Mucosa of descending colon (tissue), 3 donors: ENCODE results near the gene ASIC1. TPM values are rescaled to one million over a fixed set of nuclear protein-coding genes. Genes with fewer than 3 reads are reported as not detected.

Experiments used
- ATAC-seq: fragments of 200-7000 bp; cut with Tn5 transposase; one replicate; pipeline ENCODE4 v1.9.1; 2020; ENCODE audit warnings: mild to moderate bottlenecking, moderate library complexity
- DNase-seq, 3 donors: peaks; one replicate each; pipeline ENCODE4 v3.0.0-alpha.2; 2020
- H3K36me3 ChIP-seq: fragments of 200-600 bp; one replicate; pipeline ENCODE4 v1.8.0; 2021; ENCODE audit warnings: low read depth, mild to moderate bottlenecking
- H3K4me1 ChIP-seq: fragments of 200-600 bp; one replicate; pipeline ENCODE4 v1.8.0; 2021; ENCODE audit warnings: low read depth, mild to moderate bottlenecking
- H3K4me3 ChIP-seq: fragments of 200-600 bp; one replicate; pipeline ENCODE4 v1.8.0; 2021; ENCODE audit warnings: mild to moderate bottlenecking
- H3K9me3 ChIP-seq: fragments of 200-600 bp; one replicate; pipeline ENCODE4 v1.8.0; 2021; ENCODE audit warnings: mild to moderate bottlenecking
- CTCF ChIP-seq: fragments of 200-600 bp; IDR thresholded peaks from one replicate; pipeline ENCODE4 v1.8.0; 2022; ENCODE audit warnings: antibody characterized with exemption, mild to moderate bottlenecking
- intact Hi-C, 2 donors: fragments of 100-400 bp; cut with DNase I in 1 of 2; cut with micrococcal nuclease in 1 of 2; formaldehyde crosslinking; loops; one replicate each; pipeline versions ENCODE4 v1.11.0 to v1.11.1; 2022; cut with DNase I, micrococcal nuclease
- total RNA-seq, 3 donors: library from RNA; stranded (reverse); fragmentation: NEBNext Ultra II Directional in 2 of 3; extraction: Animal tissue kit (Norgen Biotek cat#: 25700) in 2 of 3; gene quantifications; one replicate each; pipeline versions ENCODE4 v1.2.1 to v1.2.4, GENCODE V29; 2021 to 2023
- donor health status: DM: no; HTN: no; CAD: no; lungs with moderate emphysema.
- donor health status: DM: no; HTN: no; CAD: no.
- donor health status: DM: no; HTN: yes; CAD: no.

ASIC1 gene
- total RNA-seq, 3 donors from 2014 or later = 0.35 to 9.9 (median 1.7) TPM

DNA sequence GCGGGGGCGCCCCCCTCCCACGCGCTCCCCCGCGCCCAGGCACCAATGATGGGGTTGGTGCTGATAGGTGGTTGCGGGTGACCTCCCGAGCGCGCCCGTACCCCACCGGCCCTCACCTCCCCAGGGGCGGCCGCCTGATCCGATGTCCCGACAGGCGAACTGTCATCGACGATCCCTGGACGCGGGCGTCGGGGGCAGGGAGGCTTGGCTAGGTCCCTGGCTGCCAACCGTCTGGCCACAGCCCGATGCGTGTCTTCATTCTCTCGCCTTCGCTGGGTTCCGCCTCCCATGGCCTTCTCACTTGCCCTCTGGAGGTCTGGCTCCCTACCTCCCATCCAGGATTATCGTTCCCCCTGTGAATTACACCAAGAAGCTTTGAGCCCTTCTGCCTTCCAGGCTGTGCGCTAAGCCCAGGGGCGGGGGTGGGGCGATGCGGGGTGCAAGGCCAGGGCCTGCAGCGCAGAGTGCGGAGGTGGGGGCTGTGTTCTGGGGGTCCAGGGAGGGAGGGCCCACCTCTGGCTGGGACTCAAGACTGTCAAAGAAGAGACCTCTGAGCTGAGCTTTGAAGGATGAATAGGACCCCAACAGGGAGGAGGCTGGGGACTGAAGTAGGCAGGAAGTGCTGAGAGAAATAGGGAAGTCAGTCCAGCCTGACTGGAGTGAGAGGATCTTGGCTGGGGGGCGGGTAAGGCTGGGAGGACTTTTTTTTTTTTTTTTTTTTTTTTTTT, 24.4 kb upstream of the ASIC1 start:
- DNase-seq (peak in 1 of 3 donors; percentile 56), ATAC-seq (peak; percentile 54)
- TF ChIP-seq CTCF = no peak
- Histone ChIP-seq H3K36me3 (no peaks in the 10 kb centered on the region), H3K9me3 (no peaks in the 10 kb centered on the region), H3K4me3 (no peak overlapping the region), H3K4me1 (no peaks in the 10 kb centered on the region)
- intact Hi-C loops = no loop called here

- intact Hi-C loops = no loop called here
- ATAC-seq (no peak), DNase-seq (peak in 1 of 3 donors; percentile 7)
- H3K36me3 ChIP-seq = no peaks in the 10 kb centered on the region
- no peaks in the 10 kb centered on the region for H3K9me3 ChIP-seq
- H3K4me1 ChIP-seq = no peaks in the 10 kb centered on the region
- no peak overlapping the region for H3K4me3 ChIP-seq
- no peak for TF ChIP-seq CTCF
Observed at GRCh38 chr12:50038336-50038735, 19.1 kb upstream of the ASIC1 start.

DNA sequence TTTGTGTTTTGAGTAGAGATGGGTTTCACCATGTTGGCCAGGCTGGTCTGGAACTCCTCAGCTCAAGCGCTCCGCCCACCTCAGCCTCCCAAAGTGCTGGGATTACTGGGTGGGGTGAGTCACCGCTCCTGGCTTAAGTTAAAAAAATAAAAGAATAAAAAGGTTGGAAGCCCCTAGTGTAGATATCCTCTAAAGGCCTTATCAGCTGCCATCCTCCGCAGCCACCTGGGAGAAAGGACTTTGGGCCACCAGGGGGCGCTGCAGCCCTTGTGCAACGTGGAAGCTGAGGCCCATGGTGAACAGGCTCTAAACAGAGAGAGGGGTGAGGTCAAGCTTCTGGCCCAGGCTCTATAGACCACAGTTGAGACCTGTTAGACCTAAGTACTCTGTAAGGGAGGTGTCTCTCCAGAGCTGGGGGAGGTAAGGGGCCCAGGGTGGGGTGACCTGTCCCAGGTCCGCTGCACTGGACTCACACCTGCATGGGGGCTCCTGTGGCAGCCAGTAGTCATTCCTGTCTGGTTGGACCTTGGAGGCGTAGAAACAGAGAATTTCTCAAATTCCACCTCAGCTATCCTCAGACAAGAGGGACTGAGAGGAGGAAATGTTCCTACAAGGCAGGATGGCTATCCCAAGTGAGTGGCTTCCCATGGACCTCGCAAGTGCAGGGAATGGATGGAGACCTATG, 18.1 kb upstream of the ASIC1 start:
- H3K36me3 ChIP-seq = no peaks in the 10 kb centered on the region
- H3K4me1 ChIP-seq = no peaks in the 10 kb centered on the region
- TF ChIP-seq CTCF = peak; percentile 85
- intact Hi-C loops = no loop called here
- peak; percentile 93 for ATAC-seq
- no peaks in the 10 kb centered on the region for H3K9me3 ChIP-seq
- no peak overlapping the region for H3K4me3 ChIP-seq
- peak; percentile 77 to 95 (median 89) for DNase-seq

GRCh38 chr12:50040657-50041056, 16.7 kb upstream of the ASIC1 start:
- no peak for ATAC-seq
- no peak for TF ChIP-seq CTCF
- intact Hi-C loops = no loop called here
- no peak overlapping the region for H3K4me3 ChIP-seq
- H3K4me1 ChIP-seq = no peaks in the 10 kb centered on the region
- H3K36me3 ChIP-seq = no peaks in the 10 kb centered on the region
- DNase-seq = peak in 1 of 3 donors; percentile 9
- H3K9me3 ChIP-seq = no peaks in the 10 kb centered on the region

- Histone ChIP-seq H3K4me1 (no peaks in the 10 kb centered on the region), H3K4me3 (no peak overlapping the region), H3K36me3 (no peaks in the 10 kb centered on the region), H3K9me3 (no peaks in the 10 kb centered on the region)
- no peak for ATAC-seq
- no peak for TF ChIP-seq CTCF
- intact Hi-C loops = no loop called here
- DNase-seq = peak in 1 of 3 donors; percentile 2
Observed at GRCh38 chr12:50041062-50041860, 16.1 kb upstream of the ASIC1 start.
